Neural cell (in vitro differentiated cells): ENCODE results near the gene ARFGAP1. TPM values are rescaled to one million over a fixed set of nuclear protein-coding genes. Genes with fewer than 3 reads are reported as not detected.

Experiments used
- H2AFZ ChIP-seq: fragments of 200-600, 300-800 bp; sonication (generic), shearing (Covaris generic); 2 replicates; pipeline ENCODE4 v1.6.0; 2014; ENCODE audit warnings: low read depth, mild to moderate bottlenecking, antibody characterized with exemption, low read length, moderate library complexity
- H3F3A ChIP-seq: fragments of 200-600 bp; shearing (Covaris generic); 2 replicates; pipeline ENCODE4 v1.6.1; 2016; ENCODE audit warnings: mild to moderate bottlenecking, moderate library complexity, mixed read lengths, antibody characterized with exemption, low read length; ENCODE audit not compliant: insufficient read depth, poor library complexity, severe bottlenecking
- H3K27ac ChIP-seq: fragments of 200-600, 300-800 bp; sonication (generic), shearing (Covaris generic); 2 replicates; pipeline ENCODE4 v1.5.1; 2014; ENCODE audit warnings: mild to moderate bottlenecking, low read length, moderate library complexity
- H3K27me3 ChIP-seq: fragments of 300-800, 200-600 bp; sonication (generic), shearing (Covaris generic); 2 replicates; pipeline ENCODE4 v1.6.0; 2014; ENCODE audit warnings: mild to moderate bottlenecking, low read depth, low read length, moderate library complexity; ENCODE audit not compliant: insufficient read depth
- H3K36me3 ChIP-seq: fragments of 300-800, 200-600 bp; sonication (generic), shearing (Covaris generic); 2 replicates; pipeline ENCODE4 v1.5.1; 2014; ENCODE audit warnings: mild to moderate bottlenecking, antibody characterized with exemption, low read length, moderate library complexity; ENCODE audit not compliant: insufficient read depth
- H3K4me2 ChIP-seq: fragments of 300-800, 200-600 bp; sonication (generic), shearing (Covaris generic); 2 replicates; pipeline ENCODE4 v1.6.0; 2014; ENCODE audit warnings: mild to moderate bottlenecking, low read length
- H3K4me3 ChIP-seq: fragments of 300-800, 200-600 bp; sonication (generic), shearing (Covaris generic); 2 replicates; pipeline ENCODE4 v1.5.1; 2014; ENCODE audit warnings: mild to moderate bottlenecking, low read length, moderate library complexity
- H3K79me2 ChIP-seq: fragments of 200-600 bp; shearing (Covaris generic); replicated peaks from 2 replicates; pipeline ENCODE4 v1.6.0; 2014; ENCODE audit warnings: mild to moderate bottlenecking, low read length, moderate library complexity; ENCODE audit not compliant: insufficient read depth
- H3K9ac ChIP-seq: fragments of 300-800, 200-600 bp; sonication (generic), shearing (Covaris generic); 2 replicates; pipeline ENCODE4 v1.6.1; 2016; ENCODE audit warnings: mild to moderate bottlenecking, low read length, mixed read lengths
- H3K9me2 ChIP-seq: fragments of 200-600 bp; shearing (Covaris generic); 2 replicates; pipeline ENCODE4 v1.6.1; 2016; ENCODE audit warnings: mild to moderate bottlenecking, low read length, mixed read lengths; ENCODE audit not compliant: insufficient read depth
- H3K9me3 ChIP-seq: fragments of 200-600, 300-800 bp; sonication (generic), shearing (Covaris generic); 2 replicates; pipeline ENCODE4 v1.6.1; 2016; ENCODE audit warnings: mild to moderate bottlenecking, mixed run types, low read length, moderate library complexity, mixed read lengths
- H4K20me1 ChIP-seq: fragments of 200-600 bp; shearing (Covaris generic); 2 replicates; pipeline ENCODE4 v1.6.1; 2016; ENCODE audit warnings: mild to moderate bottlenecking, mixed run types; ENCODE audit not compliant: insufficient read depth
- CTCF ChIP-seq: fragments of 450-650 bp; IDR thresholded peaks from 2 replicates; pipeline ENCODE4 v1.5.1; 2014; ENCODE audit warnings: antibody characterized with exemption, mild to moderate bottlenecking, moderate library complexity; ENCODE audit not compliant: poor library complexity, severe bottlenecking
- EP300 ChIP-seq: fragments of 450-650 bp; conservative IDR thresholded peaks from 2 replicates; pipeline ENCODE4 v1.6.1; 2014; ENCODE audit warnings: antibody characterized with exemption, mild to moderate bottlenecking, moderate library complexity; ENCODE audit not compliant: poor library complexity, severe bottlenecking
- EZH2 ChIP-seq: fragments of 200-600, 300-800 bp; shearing (Covaris generic), sonication (generic); IDR thresholded peaks from 2 replicates; pipeline ENCODE4 v1.6.1; 2014; ENCODE audit warnings: antibody characterized with exemption, low read length, borderline replicate concordance, mild to moderate bottlenecking; ENCODE audit not compliant: insufficient read depth, poor library complexity, severe bottlenecking
- MXI1 ChIP-seq: fragments of 450-650 bp; conservative IDR thresholded peaks from 2 replicates; pipeline ENCODE4 v1.6.1; 2014; ENCODE audit warnings: antibody characterized with exemption, mild to moderate bottlenecking; ENCODE audit not compliant: poor library complexity, severe bottlenecking
- POLR2AphosphoS5 ChIP-seq: IDR thresholded peaks from 2 replicates; pipeline ENCODE4 v1.6.1; 2012
- RAD21 ChIP-seq: fragments of 450-650 bp; conservative IDR thresholded peaks from 2 replicates; pipeline ENCODE4 v1.6.1; 2014; ENCODE audit warnings: antibody characterized with exemption, mild to moderate bottlenecking, moderate library complexity
- REST ChIP-seq: IDR thresholded peaks from 2 replicates; pipeline ENCODE4 v1.6.1; 2012; ENCODE audit warnings: borderline replicate concordance
- SMC3 ChIP-seq: fragments of 450-650 bp; conservative IDR thresholded peaks from 2 replicates; pipeline ENCODE4 v1.6.1; 2014; ENCODE audit warnings: antibody characterized with exemption, mild to moderate bottlenecking, moderate library complexity; ENCODE audit not compliant: poor library complexity
- TAF1 ChIP-seq: IDR thresholded peaks from 2 replicates; pipeline ENCODE4 v1.6.1; 2012; ENCODE audit warnings: low read depth
- polyA plus RNA-seq: library from polyadenylated mRNA; depleted of rRNA; stranded (reverse); fragments of >200 nt; gene quantifications from 2 replicates; pipeline ENCODE4 v1.2.3, GENCODE V29; 2014

Gene ARFGAP1
- polyA plus RNA-seq, 1 donor from 2014 or later: 70.2 TPM

- Histone ChIP-seq H3K79me2 (no peaks in the 10 kb centered on the region), H3K9me3 (no peaks in the 10 kb centered on the region), H2AFZ (no peak overlapping the region), H3F3A (no peaks in the 10 kb centered on the region), H3K27ac (no peak overlapping the region), H3K4me3 (no peak overlapping the region), H3K4me2 (no peak overlapping the region), H3K9me2 (no peaks in the 10 kb centered on the region), H3K9ac (no peak overlapping the region), H3K27me3 (no peaks in the 10 kb centered on the region), H3K36me3 (no peaks in the 10 kb centered on the region), H4K20me1 (no peaks in the 10 kb centered on the region)
- TF ChIP-seq EZH2 (no peak), TAF1 (no peak)
These were observed 34.3 kb downstream of the ARFGAP1 start for GRCh38 chr20:63306673-63307537.

GRCh38 chr20:63307538-63308217 is 35.1 kb downstream of the ARFGAP1 start:
- Histone ChIP-seq H3K79me2 (no peaks in the 10 kb centered on the region), H4K20me1 (no peaks in the 10 kb centered on the region), H3K36me3 (no peaks in the 10 kb centered on the region), H2AFZ (no peak overlapping the region), H3K27ac (no peak overlapping the region), H3F3A (no peaks in the 10 kb centered on the region), H3K4me3 (no peak overlapping the region), H3K9ac (no peak overlapping the region), H3K9me2 (no peaks in the 10 kb centered on the region), H3K27me3 (no peaks in the 10 kb centered on the region), H3K9me3 (no peaks in the 10 kb centered on the region), H3K4me2 (no peak overlapping the region)
- TF ChIP-seq EP300 (no peak), CTCF (no peak), SMC3 (no peak), EZH2 (no peak), MXI1 (no peak), REST (no peak), RAD21 (no peak), TAF1 (no peak), POLR2AphosphoS5 (no peak)
